Measurements from ENCODE around the gene PIGZ.

- no peak for TF ChIP-seq CTCF (IDR thresholded peaks at IDR 0.05)
- no peak for TF ChIP-seq POLR2A (IDR thresholded peaks at IDR 0.05)
- no peak for TF ChIP-seq EP300 (IDR thresholded peaks at IDR 0.05)
- no peak for TF ChIP-seq POLR2AphosphoS5 (IDR thresholded peaks at IDR 0.05)
Observed at GRCh38 chr3:196987022-196987421, 18.4 kb upstream of the PIGZ start.
